RWPE2 (cell line): ENCODE results near the gene SCN3A.

Experiments
- ATAC-seq: fragments of 200-7000 bp; cut with Tn5 transposase; 3 replicates; pipeline ENCODE4 v1.9.1; 2021; ENCODE audit warnings: low read depth
- DNase-seq: peaks from one replicate; pipeline ENCODE4 v3.0.0-alpha.2; 2020; ENCODE audit warnings: low spot score
- H3K27ac ChIP-seq: fragments of 450-650 bp; 2 replicates; pipeline ENCODE4 v1.5.1; 2017; ENCODE audit warnings: mild to moderate bottlenecking; ENCODE audit not compliant: poor library complexity, severe bottlenecking
- H3K27me3 ChIP-seq: fragments of 250-450 bp; sonication (Bioruptor Pico); 2 replicates; pipeline ENCODE4 v1.5.1; 2021; ENCODE audit warnings: mild to moderate bottlenecking, moderate library complexity; ENCODE audit not compliant: insufficient read depth, poor library complexity, severe bottlenecking
- H3K36me3 ChIP-seq: fragments of 250-450 bp; sonication (Bioruptor Pico); 2 replicates; pipeline ENCODE4 v1.5.1; 2020; ENCODE audit warnings: low read depth, mild to moderate bottlenecking, moderate library complexity
- H3K4me1 ChIP-seq: fragments of 250-450 bp; sonication (Bioruptor Pico); 2 replicates; pipeline ENCODE4 v1.5.1; 2021; ENCODE audit warnings: mild to moderate bottlenecking, moderate library complexity; ENCODE audit not compliant: insufficient read depth, poor library complexity, severe bottlenecking
- H3K4me3 ChIP-seq: fragments of 250-450 bp; sonication (Bioruptor Pico); 2 replicates; pipeline ENCODE4 v1.5.1; 2021; ENCODE audit warnings: mild to moderate bottlenecking, moderate library complexity; ENCODE audit not compliant: severe bottlenecking
- H3K9me3 ChIP-seq: fragments of 250-450 bp; sonication (Bioruptor Pico); 2 replicates; pipeline ENCODE4 v1.5.1; 2021; ENCODE audit warnings: mild to moderate bottlenecking, moderate library complexity; ENCODE audit not compliant: severe bottlenecking
- TF ChIP-seq, protein P1 (sequence below): fragments of 450-650 bp; IDR thresholded peaks from one replicate; pipeline ENCODE4 v1.5.1; 2017; ENCODE audit warnings: mild to moderate bottlenecking, moderate library complexity; ENCODE audit not compliant: poor library complexity, severe bottlenecking

The SCN3A gene

GRCh38 chr2:165162466-165162865 is 41.4 kb downstream of the SCN3A start:
- Histone ChIP-seq H3K9me3 (no peaks in the 10 kb centered on the region), H3K27me3 (no peaks in the 10 kb centered on the region), H3K27ac (no peak overlapping the region), H3K36me3 (no peaks in the 10 kb centered on the region), H3K4me3 (no peak overlapping the region), H3K4me1 (no peaks in the 10 kb centered on the region)
- ATAC-seq (no peak), DNase-seq (no peak)
- TF ChIP-seq, protein P1, sequence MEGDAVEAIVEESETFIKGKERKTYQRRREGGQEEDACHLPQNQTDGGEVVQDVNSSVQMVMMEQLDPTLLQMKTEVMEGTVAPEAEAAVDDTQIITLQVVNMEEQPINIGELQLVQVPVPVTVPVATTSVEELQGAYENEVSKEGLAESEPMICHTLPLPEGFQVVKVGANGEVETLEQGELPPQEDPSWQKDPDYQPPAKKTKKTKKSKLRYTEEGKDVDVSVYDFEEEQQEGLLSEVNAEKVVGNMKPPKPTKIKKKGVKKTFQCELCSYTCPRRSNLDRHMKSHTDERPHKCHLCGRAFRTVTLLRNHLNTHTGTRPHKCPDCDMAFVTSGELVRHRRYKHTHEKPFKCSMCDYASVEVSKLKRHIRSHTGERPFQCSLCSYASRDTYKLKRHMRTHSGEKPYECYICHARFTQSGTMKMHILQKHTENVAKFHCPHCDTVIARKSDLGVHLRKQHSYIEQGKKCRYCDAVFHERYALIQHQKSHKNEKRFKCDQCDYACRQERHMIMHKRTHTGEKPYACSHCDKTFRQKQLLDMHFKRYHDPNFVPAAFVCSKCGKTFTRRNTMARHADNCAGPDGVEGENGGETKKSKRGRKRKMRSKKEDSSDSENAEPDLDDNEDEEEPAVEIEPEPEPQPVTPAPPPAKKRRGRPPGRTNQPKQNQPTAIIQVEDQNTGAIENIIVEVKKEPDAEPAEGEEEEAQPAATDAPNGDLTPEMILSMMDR = no peak

GRCh38 chr2:165161510-165161909 is 42.3 kb downstream of the SCN3A start:
- TF ChIP-seq, protein P1 = no peak
- no peak for ATAC-seq
- no peak for DNase-seq
- H3K4me3 ChIP-seq = no peak overlapping the region
- no peaks in the 10 kb centered on the region for H3K27me3 ChIP-seq
- no peak overlapping the region for H3K27ac ChIP-seq
- H3K36me3 ChIP-seq = no peaks in the 10 kb centered on the region
- no peaks in the 10 kb centered on the region for H3K9me3 ChIP-seq
- no peaks in the 10 kb centered on the region for H3K4me1 ChIP-seq

DNA sequence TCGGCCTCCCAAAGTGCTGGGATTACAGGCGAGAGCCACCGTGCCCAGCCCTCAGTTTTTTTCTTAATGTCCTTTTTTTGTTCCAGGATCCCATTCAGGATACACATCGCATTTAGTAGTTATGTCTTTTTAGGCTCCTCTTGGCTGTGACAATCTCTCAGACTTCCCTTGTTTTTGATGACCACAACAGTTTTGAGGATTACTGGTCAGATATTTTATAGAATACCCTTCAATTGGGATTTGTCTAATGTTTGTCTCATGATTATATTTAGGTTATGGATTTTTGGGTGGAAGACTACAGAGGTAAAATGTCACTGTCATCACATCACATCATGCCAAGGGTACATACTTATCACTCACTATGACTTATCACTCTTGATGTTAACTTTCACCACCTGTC is 46.7 kb downstream of the SCN3A start:
- Histone ChIP-seq H3K9me3 (no peaks in the 10 kb centered on the region), H3K4me3 (no peak overlapping the region), H3K27ac (no peak overlapping the region), H3K27me3 (no peaks in the 10 kb centered on the region), H3K36me3 (no peaks in the 10 kb centered on the region), H3K4me1 (no peaks in the 10 kb centered on the region)
- TF ChIP-seq, protein P1 = no peak
- no peak for ATAC-seq
- DNase-seq = no peak

- ATAC-seq (no peak), DNase-seq (no peak)
- Histone ChIP-seq H3K4me3 (no peak overlapping the region), H3K27me3 (no peaks in the 10 kb centered on the region), H3K27ac (no peak overlapping the region), H3K9me3 (no peaks in the 10 kb centered on the region), H3K36me3 (no peaks in the 10 kb centered on the region), H3K4me1 (no peaks in the 10 kb centered on the region)
- TF ChIP-seq, protein P1 = no peak
Observed at GRCh38 chr2:165155152-165155551, 48.7 kb downstream of the SCN3A start.

- no peak for ATAC-seq
- TF ChIP-seq, protein P1 = no peak
- no peaks in the 10 kb centered on the region for H3K9me3 ChIP-seq
Observed at GRCh38 chr2:165149439-165149838, 54.4 kb downstream of the SCN3A start.

More at GRCh38 chr2:165149439-165149838, 54.4 kb downstream of the SCN3A start:
- no peak overlapping the region for H3K27ac ChIP-seq
- no peaks in the 10 kb centered on the region for H3K36me3 ChIP-seq
- H3K4me3 ChIP-seq = no peak overlapping the region
- DNase-seq = no peak
- no peaks in the 10 kb centered on the region for H3K27me3 ChIP-seq
- no peaks in the 10 kb centered on the region for H3K4me1 ChIP-seq
